Measurements from ENCODE around the gene BCL7B.

DNA sequence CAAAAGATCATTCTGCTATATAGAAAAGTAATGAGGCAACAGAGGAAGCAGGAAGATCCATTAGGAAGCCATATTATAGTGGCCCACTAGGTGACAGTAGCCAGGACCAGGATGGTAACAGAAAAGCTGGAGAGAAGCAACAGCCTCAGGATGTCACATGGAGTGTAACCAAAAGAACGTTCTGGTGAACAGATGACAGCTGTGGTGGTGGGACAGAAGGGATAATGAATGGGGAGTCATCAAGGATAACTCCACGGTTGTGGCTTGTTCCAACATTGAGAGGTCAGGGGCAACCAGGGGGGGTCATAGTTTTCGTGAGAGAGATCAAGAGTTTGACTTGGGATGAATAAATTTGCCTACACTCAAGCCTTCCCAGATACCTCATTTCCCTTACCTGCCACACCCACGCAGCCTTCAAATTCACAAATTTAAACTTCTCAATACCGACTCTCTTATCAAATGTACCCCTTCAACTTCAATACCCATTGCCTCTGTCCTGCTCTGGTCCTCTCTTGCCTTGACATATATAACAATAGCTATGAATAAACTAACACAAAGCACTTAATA, 11.6 kb upstream of the BCL7B start:
- no peak for TF ChIP-seq CTCF (IDR thresholded peaks at IDR 0.05; ENCODE audit: insufficient read depth, low read length, poor library complexity, severe bottlenecking)
- no peak for TF ChIP-seq EZH2phosphoT487 (conservative IDR thresholded peaks at IDR 0.05; ENCODE audit: low read length)
